Measurements from ENCODE around the gene PINLYP. TPM values are rescaled to one million over a fixed set of nuclear protein-coding genes. Genes with fewer than 3 reads are reported as not detected.
"Not testable (repeated sequence)": the region's sequence is repeated elsewhere in the genome, so short reads cannot be mapped to it uniquely, and the experiment has no call there.

PINLYP gene
- total RNA-seq, 4 donors from 2014 or later: 4.6 to 46.5 (median 10.3) TPM

- no peaks in the 10 kb centered on the region for H3K9me3 ChIP-seq
- H3K36me3 ChIP-seq: no peaks in the 10 kb centered on the region
- TF ChIP-seq POLR2A (IDR thresholded peaks at IDR 0.05): no peak
- TF ChIP-seq CTCF (IDR thresholded peaks at IDR 0.05): no peak
- intact Hi-C loops (cut with DNase I; ENCODE audit: low total_unique reads): no loop called here
- H3K4me3 ChIP-seq: no peak overlapping the region
- DNase-seq: no peak
- peaks cover 5 to 20% of the 10 kb centered on the region in 2 donors for H3K4me1 ChIP-seq
- H3K27me3 ChIP-seq: no peaks in the 10 kb centered on the region
- no peak overlapping the region for H3K27ac ChIP-seq
These were observed 22.3 kb downstream of the PINLYP start for GRCh38 chr19:43597876-43598275.

- H3K27me3 ChIP-seq: no peaks in the 10 kb centered on the region
- no peak overlapping the region for H3K27ac ChIP-seq
- H3K36me3 ChIP-seq: no peaks in the 10 kb centered on the region
- TF ChIP-seq POLR2A (IDR thresholded peaks at IDR 0.05) (no peak), CTCF (IDR thresholded peaks at IDR 0.05) (no peak)
- intact Hi-C loops (cut with DNase I; ENCODE audit: low total_unique reads): no loop called here
- H3K9me3 ChIP-seq: no peaks in the 10 kb centered on the region
- DNase-seq: no peak
- H3K4me3 ChIP-seq: no peak overlapping the region
- peaks cover 5 to 20% of the 10 kb centered on the region in 2 donors for H3K4me1 ChIP-seq
These were observed 23.0 kb downstream of the PINLYP start for GRCh38 chr19:43598445-43599240.

GRCh38 chr19:43599635-43600295, 24.2 kb downstream of the PINLYP start:
- no peaks in the 10 kb centered on the region for H3K36me3 ChIP-seq
- intact Hi-C loops (cut with DNase I; ENCODE audit: low total_unique reads): no loop called here
- no peak overlapping the region for H3K27ac ChIP-seq

GRCh38 chr19:43600326-43600725, 24.7 kb downstream of the PINLYP start:
- H3K27me3 ChIP-seq; H3K27ac ChIP-seq; DNase-seq; H3K4me3 ChIP-seq; H3K4me1 ChIP-seq; H3K36me3 ChIP-seq; intact Hi-C loops (cut with DNase I; ENCODE audit: low total_unique reads); H3K9me3 ChIP-seq: not testable (repeated sequence)

More at GRCh38 chr19:43599635-43600295, 24.2 kb downstream of the PINLYP start:
- Histone ChIP-seq H3K27me3 (no peaks in the 10 kb centered on the region), H3K4me3 (no peak overlapping the region), H3K9me3 (no peaks in the 10 kb centered on the region), H3K4me1 (peaks cover 5 to 12% of the 10 kb centered on the region in 2 donors)
- DNase-seq: no peak
- TF ChIP-seq CTCF (IDR thresholded peaks at IDR 0.05): no peak
- TF ChIP-seq POLR2A (IDR thresholded peaks at IDR 0.05): no peak

GRCh38 chr19:43605875-43606568, 30.4 kb downstream of the PINLYP start:
- TF ChIP-seq POLR2A (IDR thresholded peaks at IDR 0.05): no peak
- no peak for TF ChIP-seq CTCF (IDR thresholded peaks at IDR 0.05)
- no peak for DNase-seq
- H3K27me3 ChIP-seq: no peaks in the 10 kb centered on the region
- no peaks in the 10 kb centered on the region for H3K4me1 ChIP-seq
- H3K36me3 ChIP-seq: no peaks in the 10 kb centered on the region
- H3K4me3 ChIP-seq: no peak overlapping the region
- no peaks in the 10 kb centered on the region for H3K9me3 ChIP-seq
- H3K27ac ChIP-seq: no peak overlapping the region
- intact Hi-C loops (cut with DNase I; ENCODE audit: low total_unique reads): no loop called here
